ENCODE measurements around the gene OPN3.

- TF ChIP-seq CREB5 (CRISPR knock-in tag; IDR thresholded peaks at IDR 0.05; ENCODE audit: low read depth) (no peak), GLIS3 (CRISPR knock-in tag; IDR thresholded peaks at IDR 0.05) (no peak), ISL1 (CRISPR knock-in tag; IDR thresholded peaks at IDR 0.05) (no peak), PATZ1 (CRISPR knock-in tag; IDR thresholded peaks at IDR 0.05; ENCODE audit: borderline replicate concordance) (no peak)
These were observed 42.8 kb upstream of the OPN3 start for GRCh38 chr1:241682921-241683320.
